Activated B cell treated with CpG ODN at 0.5 μM for 24 hours (primary cell): ENCODE data around the gene CYP2J2. TPM values are rescaled to one million over a fixed set of nuclear protein-coding genes. Genes with fewer than 3 reads are reported as not detected.

Experiments
- ATAC-seq: fragments of 200-7000 bp; cut with Tn5 transposase; one replicate; pipeline ENCODE4 v1.10.0; 2021; ENCODE audit warnings: low read depth, mild to moderate bottlenecking, moderate library complexity
- CTCF ChIA-PET: fragments of 350-600 bp; sonication (Branson Sonifier 250); formaldehyde crosslinking; loops from one replicate; lab custom pipeline; 2021; ENCODE audit warnings: antibody characterized with exemption; lab: Charles Lee
- POLR2A ChIA-PET: fragments of 350-600 bp; sonication (Branson Sonifier 250); formaldehyde crosslinking; loops from one replicate; lab custom pipeline; 2021; ENCODE audit warnings: antibody characterized with exemption; lab: Charles Lee
- DNase-seq: peaks from one replicate; pipeline ENCODE4 v3.0.0; 2022
- H3K27ac Mint-ChIP-seq: one replicate; pipeline ENCODE4 v1.8.0; 2020; ENCODE audit warnings: mixed read lengths
- H3K27me3 Mint-ChIP-seq: one replicate; pipeline ENCODE4 v1.8.0; 2021; ENCODE audit warnings: mixed read lengths
- H3K36me3 Mint-ChIP-seq: one replicate; pipeline ENCODE4 v1.8.0; 2021; ENCODE audit warnings: low read depth, mixed read lengths
- H3K4me1 Mint-ChIP-seq: one replicate; pipeline ENCODE4 v1.8.0; 2021; ENCODE audit warnings: mixed read lengths
- H3K4me3 Mint-ChIP-seq: one replicate; pipeline ENCODE4 v1.8.0; 2020; ENCODE audit warnings: mild to moderate bottlenecking, mixed read lengths
- H3K9me3 Mint-ChIP-seq: one replicate; pipeline ENCODE4 v1.8.0; 2020; ENCODE audit warnings: mixed read lengths
- intact Hi-C: fragments of 100-400 bp; cut with micrococcal nuclease; formaldehyde crosslinking; loops from one replicate; pipeline ENCODE4 v1.15.1; 2024
- total RNA-seq: library from RNA; stranded (reverse); gene quantifications from 2 replicates; pipeline ENCODE4 v1.2.3, GENCODE V29; 2022
- TF ChIP-seq, protein P1 (sequence below): fragments of 200-600 bp; IDR thresholded peaks from one replicate; pipeline ENCODE4 v1.8.0; 2022; ENCODE audit warnings: antibody characterized with exemption, mild to moderate bottlenecking

Gene CYP2J2
- total RNA-seq, 1 donor from 2014 or later: 0.24 TPM

GRCh38 chr1:59908084-59908483 is 18.5 kb downstream of the CYP2J2 start:
- no peak for DNase-seq
- TF ChIP-seq, protein P1, sequence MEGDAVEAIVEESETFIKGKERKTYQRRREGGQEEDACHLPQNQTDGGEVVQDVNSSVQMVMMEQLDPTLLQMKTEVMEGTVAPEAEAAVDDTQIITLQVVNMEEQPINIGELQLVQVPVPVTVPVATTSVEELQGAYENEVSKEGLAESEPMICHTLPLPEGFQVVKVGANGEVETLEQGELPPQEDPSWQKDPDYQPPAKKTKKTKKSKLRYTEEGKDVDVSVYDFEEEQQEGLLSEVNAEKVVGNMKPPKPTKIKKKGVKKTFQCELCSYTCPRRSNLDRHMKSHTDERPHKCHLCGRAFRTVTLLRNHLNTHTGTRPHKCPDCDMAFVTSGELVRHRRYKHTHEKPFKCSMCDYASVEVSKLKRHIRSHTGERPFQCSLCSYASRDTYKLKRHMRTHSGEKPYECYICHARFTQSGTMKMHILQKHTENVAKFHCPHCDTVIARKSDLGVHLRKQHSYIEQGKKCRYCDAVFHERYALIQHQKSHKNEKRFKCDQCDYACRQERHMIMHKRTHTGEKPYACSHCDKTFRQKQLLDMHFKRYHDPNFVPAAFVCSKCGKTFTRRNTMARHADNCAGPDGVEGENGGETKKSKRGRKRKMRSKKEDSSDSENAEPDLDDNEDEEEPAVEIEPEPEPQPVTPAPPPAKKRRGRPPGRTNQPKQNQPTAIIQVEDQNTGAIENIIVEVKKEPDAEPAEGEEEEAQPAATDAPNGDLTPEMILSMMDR: no peak
- Mint-ChIP-seq H3K4me1 (peaks cover 2% of the 10 kb centered on the region), H3K9me3 (no peaks in the 10 kb centered on the region), H3K36me3 (peaks cover 2% of the 10 kb centered on the region), H3K27me3 (no peaks in the 10 kb centered on the region), H3K27ac (no peak overlapping the region), H3K4me3 (no peak overlapping the region)
- ATAC-seq: no peak
- ChIA-PET CTCF (no interaction called here), POLR2A (no interaction called here)
- intact Hi-C loops: no loop called here

DNA sequence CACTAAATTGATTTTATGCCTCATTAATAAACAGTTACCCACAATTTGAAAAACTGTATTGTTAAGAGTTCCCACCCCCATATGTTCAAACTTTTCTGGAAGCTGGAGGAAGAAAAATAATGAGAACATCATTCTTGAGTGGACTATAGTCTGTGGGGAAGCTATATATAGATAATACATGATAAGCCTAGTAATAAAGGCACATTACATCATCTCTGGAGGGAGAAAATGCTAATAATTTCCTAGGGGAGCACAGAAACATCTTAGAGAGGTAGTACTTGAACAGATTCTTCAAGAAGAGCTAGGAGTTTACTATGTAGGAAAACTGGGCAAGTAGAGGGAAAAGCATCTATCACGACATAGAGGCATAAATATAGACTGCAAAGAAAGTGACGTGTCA is 19.6 kb downstream of the CYP2J2 start:
- TF ChIP-seq, protein P1: no peak
- Mint-ChIP-seq H3K4me3 (no peak overlapping the region), H3K36me3 (peaks cover 2% of the 10 kb centered on the region), H3K27ac (no peak overlapping the region), H3K4me1 (peaks cover 3% of the 10 kb centered on the region), H3K9me3 (no peaks in the 10 kb centered on the region), H3K27me3 (no peaks in the 10 kb centered on the region)
- intact Hi-C loops: no loop called here
- no peak for DNase-seq
- ATAC-seq: no peak
- ChIA-PET CTCF (no interaction called here), POLR2A (no interaction called here)

DNA sequence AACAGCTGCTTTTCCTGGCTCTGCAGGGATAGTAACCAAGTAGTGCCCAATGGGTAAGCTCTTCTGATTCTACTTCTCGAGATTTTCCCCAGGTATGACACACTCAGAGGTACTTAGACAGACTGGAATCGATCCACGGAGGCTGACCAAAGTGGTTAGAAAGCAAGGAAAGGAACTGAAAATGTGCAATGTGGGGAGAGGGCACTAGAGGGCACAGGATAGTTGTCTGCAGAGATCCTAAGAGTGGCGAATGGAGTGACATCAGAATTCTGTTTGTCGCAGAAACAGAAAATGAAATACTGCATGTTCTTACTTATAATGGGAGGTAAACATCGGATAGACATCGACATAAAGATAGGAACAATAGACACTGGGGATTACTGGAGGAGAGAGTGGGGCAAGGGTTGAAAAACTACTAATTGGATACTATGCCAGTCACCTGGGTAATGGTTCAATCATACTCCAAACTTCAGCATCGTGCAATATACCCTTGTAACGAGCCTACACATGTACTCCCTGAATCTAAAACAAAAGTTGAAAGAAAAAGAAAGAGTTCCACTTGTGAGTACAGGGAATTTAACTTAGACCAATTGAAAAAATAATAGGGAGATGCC is 23.3 kb downstream of the CYP2J2 start:
- CTCF ChIA-PET: interaction anchor here (1.3 to 2.3 kb wide), 2 partner anchors 16 to 44 kb away, joined by 3 to 27 read pairs; no protein-coding TSS in a partner anchor
- ATAC-seq (peak; percentile 61), DNase-seq (no peak)
- H3K36me3 Mint-ChIP-seq: no peaks in the 10 kb centered on the region
- no peak overlapping the region for H3K27ac Mint-ChIP-seq
- POLR2A ChIA-PET: no interaction called here
- no peaks in the 10 kb centered on the region for H3K27me3 Mint-ChIP-seq
- no peak overlapping the region for H3K4me3 Mint-ChIP-seq
- TF ChIP-seq, protein P1: no peak
- H3K4me1 Mint-ChIP-seq: peaks cover 3% of the 10 kb centered on the region
- intact Hi-C loops: loop anchor here (1.0 kb wide), 1 partner anchor 44 kb away; no protein-coding TSS in a partner anchor
- H3K9me3 Mint-ChIP-seq: no peaks in the 10 kb centered on the region

- TF ChIP-seq, protein P1: no peak
- ChIA-PET CTCF (interaction anchor here (0.6 to 2.3 kb wide), 2 partner anchors 45 to 1950 kb away, joined by 4 to 27 read pairs; no protein-coding TSS in a partner anchor), POLR2A (no interaction called here)
- H3K4me1 Mint-ChIP-seq: peaks cover 3% of the 10 kb centered on the region
- intact Hi-C loops: no loop called here
- DNase-seq (no peak), ATAC-seq (no peak)
- no peaks in the 10 kb centered on the region for H3K36me3 Mint-ChIP-seq
- H3K9me3 Mint-ChIP-seq: no peaks in the 10 kb centered on the region
- H3K27me3 Mint-ChIP-seq: no peaks in the 10 kb centered on the region
- H3K4me3 Mint-ChIP-seq: no peak overlapping the region
- no peak overlapping the region for H3K27ac Mint-ChIP-seq
Measured at GRCh38 chr1:59901770-59902388, 24.7 kb downstream of the CYP2J2 start.

GRCh38 chr1:59900640-59901039 is 25.9 kb downstream of the CYP2J2 start:
- ATAC-seq (no peak), DNase-seq (no peak)
- no peaks in the 10 kb centered on the region for H3K9me3 Mint-ChIP-seq
- no peak overlapping the region for H3K27ac Mint-ChIP-seq
- CTCF ChIA-PET: no interaction called here
- H3K4me3 Mint-ChIP-seq: no peak overlapping the region
- peaks cover 3% of the 10 kb centered on the region for H3K4me1 Mint-ChIP-seq
- POLR2A ChIA-PET: no interaction called here
- intact Hi-C loops: no loop called here
- H3K36me3 Mint-ChIP-seq: no peaks in the 10 kb centered on the region
- TF ChIP-seq, protein P1: no peak
- H3K27me3 Mint-ChIP-seq: no peaks in the 10 kb centered on the region
